ENCODE data around the gene LRRC45. TPM values are rescaled to one million over a fixed set of nuclear protein-coding genes. Genes with fewer than 3 reads are reported as not detected.

LRRC45 gene
- total RNA-seq, 3 donors from 2014 or later, result 18.9 to 20.0 (median 19.8) TPM

GRCh38 chr17:82060001-82060380 is 36.9 kb downstream of the LRRC45 start:
- no peak overlapping the region for H3K4me3 ChIP-seq
- TF ChIP-seq CTCF (IDR thresholded peaks at IDR 0.05), result no peak
- H3K4me1 ChIP-seq (ENCODE audit: low read depth), result peaks cover 10% of the 10 kb centered on the region
- intact Hi-C loops (cut with DNase I, micrococcal nuclease), result no loop called here
- H3K36me3 ChIP-seq (ENCODE audit: low read depth), result no peaks in the 10 kb centered on the region
- ATAC-seq (no peak), DNase-seq (peak in 1 of 3 donors; percentile 41)
- no peaks in the 10 kb centered on the region for H3K9me3 ChIP-seq

DNA sequence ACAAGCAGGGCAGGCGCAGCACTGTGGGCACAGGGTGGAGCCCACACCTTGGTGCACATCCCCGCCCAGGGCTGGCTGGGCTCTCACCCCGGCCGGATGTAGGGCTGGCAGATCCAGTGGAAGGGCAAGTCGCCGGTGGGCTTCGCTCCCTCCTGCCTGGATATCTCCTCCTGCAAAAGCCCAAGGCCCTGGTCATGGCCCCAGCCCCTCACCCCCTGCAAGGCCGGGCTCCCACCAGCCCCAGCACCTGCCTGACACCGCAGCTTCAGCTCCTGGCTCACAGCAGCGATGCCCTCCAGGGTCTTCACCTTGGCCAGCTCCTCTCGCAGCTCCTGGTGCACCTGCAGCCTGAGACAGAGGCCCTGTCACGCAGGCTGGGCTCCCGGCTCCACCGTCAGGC is 37.5 kb downstream of the LRRC45 start:
- intact Hi-C loops (cut with DNase I, micrococcal nuclease), result no loop called here
- H3K4me1 ChIP-seq (ENCODE audit: low read depth), result peaks cover 10% of the 10 kb centered on the region
- DNase-seq (peak in 1 of 3 donors; percentile 50), ATAC-seq (no peak)
- H3K4me3 ChIP-seq, result no peak overlapping the region
- H3K36me3 ChIP-seq (ENCODE audit: low read depth), result no peaks in the 10 kb centered on the region
- H3K9me3 ChIP-seq, result no peaks in the 10 kb centered on the region
- TF ChIP-seq CTCF (IDR thresholded peaks at IDR 0.05), result no peak

GRCh38 chr17:82061047-82061925 is 38.2 kb downstream of the LRRC45 start:
- ATAC-seq, result no peak
- H3K36me3 ChIP-seq (ENCODE audit: low read depth), result no peaks in the 10 kb centered on the region
- no peaks in the 10 kb centered on the region for H3K9me3 ChIP-seq
- intact Hi-C loops (cut with DNase I, micrococcal nuclease), result no loop called here
- TF ChIP-seq CTCF (IDR thresholded peaks at IDR 0.05), result no peak
- H3K4me3 ChIP-seq, result no peak overlapping the region
- peaks cover 14% of the 10 kb centered on the region for H3K4me1 ChIP-seq (ENCODE audit: low read depth)
- DNase-seq, result peak in 1 of 3 donors; percentile 47

GRCh38 chr17:82062076-82062983 is 39.2 kb downstream of the LRRC45 start:
- no peaks in the 10 kb centered on the region for H3K9me3 ChIP-seq
- no peak overlapping the region for H3K4me3 ChIP-seq
- intact Hi-C loops (cut with DNase I, micrococcal nuclease), result no loop called here
- no peak for ATAC-seq
- TF ChIP-seq CTCF (IDR thresholded peaks at IDR 0.05), result no peak
- no peaks in the 10 kb centered on the region for H3K36me3 ChIP-seq (ENCODE audit: low read depth)
- peaks cover 16% of the 10 kb centered on the region for H3K4me1 ChIP-seq (ENCODE audit: low read depth)
- no peak for DNase-seq

GRCh38 chr17:82062984-82063368 is 39.9 kb downstream of the LRRC45 start:
- ATAC-seq, result no peak
- intact Hi-C loops (cut with DNase I, micrococcal nuclease), result no loop called here
- H3K9me3 ChIP-seq, result no peaks in the 10 kb centered on the region

More at GRCh38 chr17:82062984-82063368, 39.9 kb downstream of the LRRC45 start:
- Histone ChIP-seq H3K4me3 (no peak overlapping the region), H3K4me1 (ENCODE audit: low read depth) (peaks cover 16% of the 10 kb centered on the region), H3K36me3 (ENCODE audit: low read depth) (no peaks in the 10 kb centered on the region)
- no peak for TF ChIP-seq CTCF (IDR thresholded peaks at IDR 0.05)
- no peak for DNase-seq
